GM23338 (cell line): ENCODE measurements around the gene FCHO2. TPM values are rescaled to one million over a fixed set of nuclear protein-coding genes. Genes with fewer than 3 reads are reported as not detected.

Experiments used
- ATAC-seq: fragments of 200-7000 bp; cut with Tn5 transposase; 3 replicates; pipeline ENCODE4 v1.9.1; 2020
- DNase-seq: peaks from one replicate; pipeline ENCODE4 v3.0.0-alpha.2; 2015; ENCODE audit warnings: low spot score
- H2AFZ ChIP-seq: fragments of 200-600 bp; sonication (generic); 2 replicates; pipeline ENCODE4 v1.8.0; 2016; ENCODE audit warnings: antibody characterized with exemption, mild to moderate bottlenecking, moderate library complexity
- H3F3A ChIP-seq: fragments of 200-600 bp; sonication (generic); replicated peaks from 2 replicates; pipeline ENCODE4 v1.8.0; 2017; ENCODE audit warnings: antibody characterized with exemption, mixed run types, low read depth
- H3K27ac ChIP-seq: fragments of 200-600 bp; sonication (generic); 2 replicates; pipeline ENCODE4 v1.6.1; 2016; ENCODE audit warnings: low read depth
- H3K27me3 ChIP-seq: fragments of 200-600 bp; sonication (generic); 2 replicates; pipeline ENCODE4 v1.8.0; 2016; ENCODE audit warnings: mild to moderate bottlenecking, mixed run types, moderate library complexity; ENCODE audit not compliant: insufficient read depth
- H3K36me3 ChIP-seq: fragments of 200-600 bp; sonication (generic); 2 replicates; pipeline ENCODE4 v1.8.0; 2016; ENCODE audit warnings: mild to moderate bottlenecking; ENCODE audit not compliant: insufficient read depth
- H3K4me1 ChIP-seq: fragments of 200-600 bp; sonication (generic); 2 replicates; pipeline ENCODE4 v1.8.0; 2016; ENCODE audit warnings: mild to moderate bottlenecking, moderate library complexity; ENCODE audit not compliant: insufficient read depth
- H3K4me2 ChIP-seq: fragments of 200-600 bp; sonication (generic); 2 replicates; pipeline ENCODE4 v1.7.1; 2017; ENCODE audit warnings: mixed run types
- H3K4me3 ChIP-seq: fragments of 200-600 bp; sonication (generic); 2 replicates; pipeline ENCODE4 v1.6.1; 2016; ENCODE audit warnings: mixed run types
- H3K79me2 ChIP-seq: fragments of 200-600 bp; sonication (generic); replicated peaks from 2 replicates; pipeline ENCODE4 v1.8.0; 2017; ENCODE audit warnings: mild to moderate bottlenecking; ENCODE audit not compliant: insufficient read depth
- H3K9me2 ChIP-seq: fragments of 200-600 bp; sonication (generic); 2 replicates; pipeline ENCODE4 v1.8.0; 2017; ENCODE audit not compliant: insufficient read depth
- H4K20me1 ChIP-seq: fragments of 200-600 bp; sonication (generic); replicated peaks from 2 replicates; pipeline ENCODE4 v1.8.0; 2017; ENCODE audit warnings: mild to moderate bottlenecking; ENCODE audit not compliant: insufficient read depth
- H3K27ac Mint-ChIP-seq: 2 replicates; pipeline ENCODE4 v1.8.0; 2020; ENCODE audit warnings: inconsistent platforms, mild to moderate bottlenecking, moderate library complexity, mixed read lengths
- H3K27me3 Mint-ChIP-seq: 3 replicates; pipeline ENCODE4 v1.8.0; 2022; ENCODE audit warnings: low read depth, mild to moderate bottlenecking, moderate library complexity, mixed read lengths, inconsistent platforms; ENCODE audit not compliant: insufficient read depth, poor library complexity
- H3K36me3 Mint-ChIP-seq: 3 replicates; pipeline ENCODE4 v1.8.0; 2021; ENCODE audit warnings: low read depth, mild to moderate bottlenecking, inconsistent platforms, moderate library complexity, mixed read lengths
- H3K4me1 Mint-ChIP-seq: 3 replicates; pipeline ENCODE4 v1.8.0; 2020; ENCODE audit warnings: mild to moderate bottlenecking, inconsistent platforms, mixed read lengths
- H3K4me3 Mint-ChIP-seq: 3 replicates; pipeline ENCODE4 v1.8.0; 2021; ENCODE audit warnings: moderate library complexity, mild to moderate bottlenecking, inconsistent platforms, mixed read lengths
- H3K9me3 Mint-ChIP-seq: 3 replicates; pipeline ENCODE4 v1.8.0; 2020; ENCODE audit warnings: moderate library complexity, mild to moderate bottlenecking, inconsistent platforms, mixed read lengths
- CREB1 ChIP-seq: fragments of 250-450 bp; sonication (Bioruptor Pico); IDR thresholded peaks from 2 replicates; pipeline ENCODE4 v1.5.0; 2020; ENCODE audit warnings: low read depth, mild to moderate bottlenecking, moderate library complexity
- CTCF ChIP-seq, 2 experiments: fragments of 200-600 bp in 1 of 2; sonication (generic) in 1 of 2; conservative IDR thresholded peaks; 2 replicates each; pipeline versions ENCODE4 v1.5.1 to v1.6.1; 2016 to 2017; ENCODE audit warnings: antibody characterized with exemption in 2 of 2, low read depth in 2 of 2, mild to moderate bottlenecking in 2 of 2, moderate library complexity in 1 of 2
- ETS1 ChIP-seq: IDR thresholded peaks from 2 replicates; pipeline ENCODE4 v1.6.1; 2016; ENCODE audit warnings: antibody characterized with exemption
- EZH2 ChIP-seq: fragments of 200-600 bp; sonication (generic); IDR thresholded peaks from one replicate; pipeline ENCODE4 v1.8.0; 2017; ENCODE audit warnings: antibody characterized with exemption, mild to moderate bottlenecking, low read depth; ENCODE audit not compliant: unreplicated experiment
- EZH2phosphoT487 ChIP-seq: fragments of 200-600 bp; sonication (generic); IDR thresholded peaks from one replicate; pipeline ENCODE4 v1.8.1; 2018; ENCODE audit warnings: antibody characterized with exemption; ENCODE audit not compliant: unreplicated experiment
- JUNB ChIP-seq: IDR thresholded peaks from one replicate; pipeline ENCODE4 v1.6.1; 2016; ENCODE audit warnings: antibody characterized with exemption; ENCODE audit not compliant: unreplicated experiment
- NANOG ChIP-seq: IDR thresholded peaks from 2 replicates; pipeline ENCODE4 v1.6.1; 2016; ENCODE audit warnings: antibody characterized with exemption, borderline replicate concordance
- POLR2AphosphoS5 ChIP-seq: IDR thresholded peaks from 2 replicates; pipeline ENCODE4 v1.6.1; 2016; ENCODE audit warnings: antibody characterized with exemption, low read depth
- REST ChIP-seq: IDR thresholded peaks from one replicate; pipeline ENCODE4 v1.6.1; 2018; ENCODE audit warnings: antibody characterized with exemption; ENCODE audit not compliant: unreplicated experiment
- STAT1 ChIP-seq: IDR thresholded peaks from one replicate; pipeline ENCODE4 v1.6.1; 2016; ENCODE audit warnings: antibody characterized with exemption; ENCODE audit not compliant: unreplicated experiment
- ZNF114 ChIP-seq: fragments of 250-450 bp; sonication (Bioruptor Pico); IDR thresholded peaks from 2 replicates; pipeline ENCODE4 v1.5.0; 2020; ENCODE audit warnings: mild to moderate bottlenecking, moderate library complexity
- ZNF331 ChIP-seq: fragments of 250-450 bp; sonication (Bioruptor Pico); IDR thresholded peaks from 2 replicates; pipeline ENCODE4 v1.5.0; 2020; ENCODE audit warnings: low read depth, mild to moderate bottlenecking, moderate library complexity
- ZNF462 ChIP-seq: fragments of 250-450 bp; sonication (Bioruptor Pico); IDR thresholded peaks from 2 replicates; pipeline ENCODE4 v1.5.0; 2020; ENCODE audit warnings: mild to moderate bottlenecking, moderate library complexity
- polyA plus RNA-seq: library from polyadenylated mRNA; unstranded; fragments of >200 nt; fragmentation: Nextera tagmentation; extraction: Ambion mirVana; gene quantifications from 2 replicates; pipeline ENCODE4 v1.2.1, GENCODE V29; 2016
- total RNA-seq: library from RNA; depleted of rRNA; stranded (reverse); fragments of >200 nt; shearing (Covaris generic); gene quantifications from 2 replicates; pipeline ENCODE4 v1.2.3, GENCODE V29; 2014

Gene FCHO2
- total and polyA plus RNA-seq, 2 experiments from 2014 or later = 8.4 to 10.1 TPM

GRCh38 chr5:73037545-73037944, 81.7 kb downstream of the FCHO2 start:
- H3K36me3 Mint-ChIP-seq = no peaks in the 10 kb centered on the region
- no peak for TF ChIP-seq JUNB
- TF ChIP-seq CREB1 = no peak
- TF ChIP-seq NANOG = no peak
- no peak for TF ChIP-seq ZNF331
- TF ChIP-seq ETS1 = no peak
- TF ChIP-seq POLR2AphosphoS5 = no peak
- no peak for TF ChIP-seq CTCF (conservative IDR thresholded peaks at IDR 0.05; ENCODE audit: low read depth in 2 of 2)
- no peak for TF ChIP-seq REST
- no peak for TF ChIP-seq ZNF462
- TF ChIP-seq ZNF114 = no peak
- TF ChIP-seq EZH2phosphoT487 = no peak
- TF ChIP-seq EZH2 = no peak
- no peak for TF ChIP-seq STAT1
- peaks cover 19% of the 10 kb centered on the region for H3K4me1 Mint-ChIP-seq
- no peak overlapping the region for H3K27ac Mint-ChIP-seq
- Histone ChIP-seq H3K4me2 (no peak overlapping the region), H3F3A (peaks cover 3% of the 10 kb centered on the region; the same call in 1 of the 2 replicates), H3K79me2 (no peaks in the 10 kb centered on the region), H3K27me3 (no peaks in the 10 kb centered on the region), H3K9me2 (no peaks in the 10 kb centered on the region), H3K36me3 (no peaks in the 10 kb centered on the region), H3K27ac (no peak overlapping the region), H3K4me1 (peaks cover 21% of the 10 kb centered on the region), H4K20me1 (no peaks in the 10 kb centered on the region), H2AFZ (no peak overlapping the region), H3K4me3 (no peak overlapping the region)
- DNase-seq = no peak
- no peaks in the 10 kb centered on the region for H3K9me3 Mint-ChIP-seq
- no peak for ATAC-seq
- no peak overlapping the region for H3K4me3 Mint-ChIP-seq
- no peaks in the 10 kb centered on the region for H3K27me3 Mint-ChIP-seq
